Body of pancreas (tissue), 4 donors: ENCODE data around the gene GNA15.

Experiments
- POLR2A ChIP-seq, 3 donors: fragments of 450-650 bp; IDR thresholded peaks; one replicate each; pipeline ENCODE4 v1.6.1; 2016; ENCODE audit warnings: antibody characterized with exemption in 3 of 3, mild to moderate bottlenecking in 2 of 3
- TF ChIP-seq, protein P1 (sequence below), 7 experiments: fragments of 450-650 bp in 4 of 7; fragments of 200-600 bp in 3 of 7; sonication (generic) in 3 of 7; IDR thresholded peaks; one replicate each; pipeline ENCODE4 v1.5.1; 2016 to 2019; ENCODE audit warnings: antibody characterized with exemption in 7 of 7

DNA sequence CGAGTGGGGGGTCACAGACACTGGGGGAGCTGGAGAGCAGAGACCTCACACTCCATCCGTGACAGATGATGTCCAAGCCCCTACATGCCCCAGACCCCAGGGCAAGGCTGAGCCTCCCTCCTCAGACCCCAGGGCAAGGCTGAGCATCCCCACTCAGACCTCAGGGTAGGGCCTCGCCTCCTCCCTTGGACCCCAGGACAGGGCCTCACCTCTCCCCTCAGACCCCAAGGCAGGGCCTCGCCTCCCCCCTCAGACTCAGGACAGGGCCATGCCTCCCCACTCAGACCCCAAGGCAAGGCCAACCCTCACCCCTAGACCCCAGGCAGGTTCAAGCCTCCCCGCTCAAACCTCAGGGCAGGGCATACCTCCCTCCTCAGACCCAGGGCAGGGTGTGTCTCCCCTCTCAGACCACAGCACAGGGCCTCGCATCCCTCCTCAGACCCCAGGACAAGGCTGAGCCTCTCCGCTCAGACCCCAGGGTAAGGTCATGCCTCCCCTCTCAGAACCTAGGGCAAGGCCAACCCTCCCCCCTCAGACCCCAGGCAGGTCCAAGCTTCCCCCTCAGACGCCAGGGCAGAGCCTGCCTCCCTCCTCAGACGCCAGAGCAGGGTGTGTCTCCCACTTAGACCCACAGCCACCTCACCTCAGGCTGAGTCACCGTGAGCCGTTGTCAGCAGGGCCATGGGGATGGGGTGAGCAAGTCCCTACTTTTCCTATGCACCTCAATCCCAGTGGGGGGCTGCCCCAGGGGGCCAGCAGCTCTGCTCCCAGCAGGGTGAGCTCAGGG, 41.1 kb downstream of the GNA15 start:
- TF ChIP-seq, protein P1, sequence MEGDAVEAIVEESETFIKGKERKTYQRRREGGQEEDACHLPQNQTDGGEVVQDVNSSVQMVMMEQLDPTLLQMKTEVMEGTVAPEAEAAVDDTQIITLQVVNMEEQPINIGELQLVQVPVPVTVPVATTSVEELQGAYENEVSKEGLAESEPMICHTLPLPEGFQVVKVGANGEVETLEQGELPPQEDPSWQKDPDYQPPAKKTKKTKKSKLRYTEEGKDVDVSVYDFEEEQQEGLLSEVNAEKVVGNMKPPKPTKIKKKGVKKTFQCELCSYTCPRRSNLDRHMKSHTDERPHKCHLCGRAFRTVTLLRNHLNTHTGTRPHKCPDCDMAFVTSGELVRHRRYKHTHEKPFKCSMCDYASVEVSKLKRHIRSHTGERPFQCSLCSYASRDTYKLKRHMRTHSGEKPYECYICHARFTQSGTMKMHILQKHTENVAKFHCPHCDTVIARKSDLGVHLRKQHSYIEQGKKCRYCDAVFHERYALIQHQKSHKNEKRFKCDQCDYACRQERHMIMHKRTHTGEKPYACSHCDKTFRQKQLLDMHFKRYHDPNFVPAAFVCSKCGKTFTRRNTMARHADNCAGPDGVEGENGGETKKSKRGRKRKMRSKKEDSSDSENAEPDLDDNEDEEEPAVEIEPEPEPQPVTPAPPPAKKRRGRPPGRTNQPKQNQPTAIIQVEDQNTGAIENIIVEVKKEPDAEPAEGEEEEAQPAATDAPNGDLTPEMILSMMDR (IDR thresholded peaks at IDR 0.05): no peak
- TF ChIP-seq POLR2A (IDR thresholded peaks at IDR 0.05): no peak
